NCI-H2107 treated with DMSO at 0.1 percent for 48 hours (cell line): ENCODE data around the gene CHST2.
"Not testable (repeated sequence)": the region's sequence is repeated elsewhere in the genome, so short reads cannot be mapped to it uniquely, and the experiment has no call there.

Source experiments
- DNase-seq: peaks from one replicate; lab custom pipeline; 2025; ENCODE audit not compliant: unreplicated experiment; lab: John Stamatoyannopoulos, UW

Gene CHST2

GRCh38 chr3:143165211-143165610 is 45.6 kb downstream of the CHST2 start:
- no peak for DNase-seq

GRCh38 chr3:143165612-143166285 is 46.2 kb downstream of the CHST2 start:
- DNase-seq = not testable (repeated sequence)

- DNase-seq = no peak
Observed at GRCh38 chr3:143166376-143166775, 46.8 kb downstream of the CHST2 start.

GRCh38 chr3:143167969-143168854 is 48.6 kb downstream of the CHST2 start:
- DNase-seq = no peak

DNA sequence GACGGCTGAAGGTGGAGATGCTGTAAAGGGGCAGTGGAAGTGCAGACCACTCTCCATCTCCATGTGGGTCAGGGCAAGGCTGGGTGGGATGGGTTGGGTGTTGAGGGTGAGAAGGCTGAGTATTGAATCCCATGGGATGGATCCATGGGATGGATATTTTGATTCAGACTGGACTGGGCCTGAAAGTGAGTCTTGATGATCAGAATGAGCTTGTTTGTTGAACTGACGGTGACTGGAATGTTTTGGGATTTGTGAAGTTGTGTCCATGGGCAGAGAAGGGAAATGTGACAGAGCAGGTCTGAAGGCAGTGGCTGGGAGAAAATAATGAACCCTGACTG is 49.3 kb downstream of the CHST2 start:
- no peak for DNase-seq

DNA sequence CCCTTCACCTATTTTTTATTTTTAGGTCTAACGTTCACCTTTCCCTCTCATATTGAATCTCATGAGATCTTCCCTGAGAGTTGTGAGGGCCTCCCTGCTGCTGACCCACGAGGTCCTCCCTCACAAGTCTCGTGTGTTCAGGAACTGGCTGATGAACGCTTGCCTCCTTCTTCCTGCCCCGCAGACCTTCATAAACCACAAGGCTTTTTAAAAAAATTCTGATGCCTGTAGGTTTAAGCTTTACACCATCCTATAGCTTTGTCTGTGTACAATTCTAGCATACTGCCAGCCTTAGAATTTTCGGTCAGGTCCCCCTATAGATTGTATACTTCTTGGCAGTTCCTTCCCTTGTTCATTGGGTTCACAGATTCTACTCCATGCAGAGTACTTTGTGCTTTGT is 50.5 kb downstream of the CHST2 start:
- no peak for DNase-seq

- no peak for DNase-seq
Observed at GRCh38 chr3:143170676-143171075, 51.1 kb downstream of the CHST2 start.

GRCh38 chr3:143171141-143171980 is 51.8 kb downstream of the CHST2 start:
- no peak for DNase-seq

DNA sequence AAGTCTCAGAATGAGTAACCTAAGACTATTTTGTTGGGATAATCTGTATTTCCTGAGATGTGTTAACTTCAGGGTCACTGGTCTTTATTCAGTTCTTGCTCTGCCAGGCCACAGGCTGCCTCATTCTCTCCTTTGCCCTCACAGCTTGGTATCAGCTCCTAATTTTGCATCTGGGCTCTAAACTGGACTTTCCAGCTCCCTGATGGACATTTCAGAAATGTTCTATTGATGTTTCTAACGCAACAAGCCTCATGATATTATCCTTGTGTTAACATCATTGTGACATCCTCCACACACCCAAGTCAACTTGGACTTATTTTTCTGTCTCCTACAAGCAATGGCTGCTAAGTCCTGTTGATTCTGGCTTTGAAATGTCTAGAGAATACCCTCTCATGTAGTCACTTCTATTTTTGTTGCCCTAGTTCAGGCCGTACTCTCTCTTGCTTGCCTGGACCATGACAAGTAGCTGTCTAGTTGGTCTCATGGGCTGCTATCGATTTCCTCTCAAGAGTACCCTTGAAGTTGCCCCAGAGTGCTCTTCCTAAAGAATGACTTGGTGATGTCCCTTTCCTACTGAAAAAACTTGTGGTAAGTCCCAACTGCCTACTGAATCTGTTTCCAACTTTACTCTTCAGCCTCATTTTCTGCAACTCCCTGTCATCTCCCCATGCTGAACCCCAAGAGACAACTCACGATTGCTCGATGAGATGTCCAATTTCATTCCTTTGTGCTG is 52.7 kb downstream of the CHST2 start:
- DNase-seq = no peak

- DNase-seq = no peak
Observed at GRCh38 chr3:143172795-143173145, 53.2 kb downstream of the CHST2 start.

DNA sequence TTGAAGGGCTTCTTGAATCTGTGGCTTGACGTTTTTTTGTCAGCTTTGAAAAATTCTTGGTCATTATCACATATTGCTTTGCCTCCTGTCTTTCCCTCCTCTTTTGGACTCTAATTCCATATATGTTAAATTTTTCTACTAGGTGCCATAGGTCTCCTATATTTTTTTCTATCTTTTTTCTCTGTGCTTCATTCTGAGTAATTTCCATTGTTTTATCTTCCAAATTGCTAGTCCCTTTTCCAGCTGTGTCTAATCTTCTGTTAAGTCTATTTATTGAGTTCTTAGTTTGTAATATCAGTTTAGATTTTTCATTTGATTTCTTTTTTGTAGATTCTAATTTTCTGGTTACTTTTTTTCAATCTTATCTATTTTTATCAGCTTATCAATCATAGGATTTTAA is 53.7 kb downstream of the CHST2 start:
- no peak for DNase-seq
